Lung microvascular endothelial cell (primary cell): ENCODE results near the gene ZNF639. TPM values are rescaled to one million over a fixed set of nuclear protein-coding genes. Genes with fewer than 3 reads are reported as not detected.
"Not testable (repeated sequence)": the region's sequence is repeated elsewhere in the genome, so short reads cannot be mapped to it uniquely, and the experiment has no call there.

ENCODE experiments used
- DNase-seq, 2 donors: peaks; one replicate each; pipeline versions ENCODE4 v3.0.0 to v3.0.0-alpha.2; 2010; ENCODE audit warnings: low read depth in 2 of 2
- total RNA-seq: library from RNA; depleted of rRNA; stranded (reverse); fragments of >200 nt; gene quantifications from 2 replicates; pipeline ENCODE4 v1.2.1, GENCODE V29; 2014

The ZNF639 gene
- total RNA-seq = 22.9 and 31.2 TPM in 2 replicates

- DNase-seq = peak; percentile 91 to 93
These were observed at the start of gene ZNF639 for GRCh38 chr3:179322286-179323196. Gene ZNF639 (plus strand): TSS chr3:179323031. CDS start chr3:179328294, 5,263 bp downstream.

GRCh38 chr3:179274434-179274833 lies 48.4 kb upstream of the ZNF639 start:
- DNase-seq = not testable (repeated sequence)

- no peak for DNase-seq
These were observed 46.8 kb upstream of the ZNF639 start for GRCh38 chr3:179276001-179276400.

- no peak for DNase-seq
These were observed 46.1 kb upstream of the ZNF639 start for GRCh38 chr3:179276743-179277142.

GRCh38 chr3:179278151-179278550 lies 44.7 kb upstream of the ZNF639 start:
- DNase-seq = no peak

- DNase-seq = no peak
These were observed 43.7 kb upstream of the ZNF639 start for GRCh38 chr3:179278932-179279693.

- DNase-seq = no peak
These were observed 43.0 kb upstream of the ZNF639 start for GRCh38 chr3:179279837-179280236.

- no peak for DNase-seq
These were observed 41.0 kb upstream of the ZNF639 start for GRCh38 chr3:179281825-179282224.

GRCh38 chr3:179286331-179286730 lies 36.5 kb upstream of the ZNF639 start:
- DNase-seq = no peak

GRCh38 chr3:179288845-179289244 lies 34.0 kb upstream of the ZNF639 start:
- DNase-seq = no peak

- DNase-seq = no peak
These were observed 33.5 kb upstream of the ZNF639 start for GRCh38 chr3:179289295-179289694.

GRCh38 chr3:179292450-179292849 lies 30.4 kb upstream of the ZNF639 start:
- DNase-seq = peak in 1 of 2 donors; percentile 5

GRCh38 chr3:179297971-179298725 lies 24.7 kb upstream of the ZNF639 start:
- peak in 1 of 2 donors; percentile 70 for DNase-seq

- no peak for DNase-seq
These were observed 23.5 kb upstream of the ZNF639 start for GRCh38 chr3:179299316-179299715.

GRCh38 chr3:179299999-179300613 lies 22.7 kb upstream of the ZNF639 start:
- DNase-seq = no peak

- no peak for DNase-seq
These were observed 21.2 kb upstream of the ZNF639 start for GRCh38 chr3:179301645-179302044.

- no peak for DNase-seq
These were observed 20.7 kb upstream of the ZNF639 start for GRCh38 chr3:179302111-179302510.

- DNase-seq = peak; percentile 23 to 24
These were observed 18.2 kb upstream of the ZNF639 start for GRCh38 chr3:179304605-179305004.

GRCh38 chr3:179307362-179307761 lies 15.5 kb upstream of the ZNF639 start:
- not testable (repeated sequence) for DNase-seq

GRCh38 chr3:179308001-179308400 lies 14.8 kb upstream of the ZNF639 start:
- no peak for DNase-seq
